ENCODE data around the gene CCDC158.
A peak's percentile ranks its signal among the peaks of the same experiment; 100 is the strongest.
"Not testable (repeated sequence)": the region's sequence is repeated elsewhere in the genome, so short reads cannot be mapped to it uniquely, and the experiment has no call there.

The CCDC158 gene

DNA sequence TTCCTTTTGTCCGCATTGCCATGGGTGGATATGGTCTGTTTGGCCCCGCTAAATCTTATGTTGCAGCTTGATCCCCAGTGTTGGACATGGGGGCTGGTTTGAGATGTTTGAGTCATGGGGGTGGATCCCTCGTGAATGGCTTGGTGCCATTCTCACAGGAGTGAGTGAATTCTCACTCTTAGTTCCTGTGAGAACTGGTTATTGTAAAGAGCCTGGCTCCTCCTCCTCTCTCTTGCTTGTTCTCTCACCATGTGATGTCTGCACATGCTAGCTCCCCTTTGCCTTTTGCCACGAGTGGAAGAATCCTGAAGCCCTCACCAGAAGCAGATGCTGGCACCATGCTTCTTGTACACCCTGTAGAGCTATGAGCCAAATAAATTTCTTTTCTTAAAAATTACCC is 137.0 kb downstream of the CCDC158 start:
- H3K4me3 ChIP-seq (ENCODE audit: low read depth, low read length) = no peak overlapping the region
- no peak for TF ChIP-seq CTCF (IDR thresholded peaks at IDR 0.05; ENCODE audit: control insufficient read depth, extremely low read depth, insufficient read depth)
- DNase-seq (ENCODE audit: low read depth) = no peak

- TF ChIP-seq CTCF (IDR thresholded peaks at IDR 0.05; ENCODE audit: control insufficient read depth, extremely low read depth, insufficient read depth) = no peak
- peak; percentile 74 for DNase-seq (ENCODE audit: low read depth)
Measured at GRCh38 chr4:76282941-76283689, 137.8 kb downstream of the CCDC158 start.

DNA sequence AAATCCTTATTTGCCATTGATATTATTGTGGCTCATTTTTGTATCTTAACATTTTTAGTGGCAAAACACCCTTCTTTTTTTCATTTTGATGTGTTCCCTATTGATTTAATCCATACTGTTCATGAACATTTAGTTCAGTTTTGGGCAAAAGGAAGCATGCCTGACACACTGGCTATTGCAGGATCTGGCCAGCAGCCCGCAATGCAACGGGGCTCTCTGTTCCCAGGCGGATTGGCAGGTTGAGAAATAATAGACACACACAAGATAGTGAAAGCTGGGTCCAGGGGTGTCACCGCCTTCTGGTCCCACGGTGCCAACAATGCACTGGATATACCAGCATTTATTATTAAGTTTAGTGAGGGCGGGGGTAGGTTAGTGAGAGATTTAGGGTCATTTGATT is 139.3 kb downstream of the CCDC158 start:
- not testable (repeated sequence) for H3K4me3 ChIP-seq (ENCODE audit: low read depth, low read length); DNase-seq (ENCODE audit: low read depth)

More at GRCh38 chr4:76282941-76283689, 137.8 kb downstream of the CCDC158 start:
- H3K4me3 ChIP-seq (ENCODE audit: low read depth, low read length) = no peak overlapping the region

- no peak for TF ChIP-seq CTCF (IDR thresholded peaks at IDR 0.05; ENCODE audit: control insufficient read depth, extremely low read depth, insufficient read depth)
- no peak for DNase-seq (ENCODE audit: low read depth)
- H3K4me3 ChIP-seq (ENCODE audit: low read depth, low read length) = no peak overlapping the region
Measured at GRCh38 chr4:76280488-76281441, 140.2 kb downstream of the CCDC158 start.

DNA sequence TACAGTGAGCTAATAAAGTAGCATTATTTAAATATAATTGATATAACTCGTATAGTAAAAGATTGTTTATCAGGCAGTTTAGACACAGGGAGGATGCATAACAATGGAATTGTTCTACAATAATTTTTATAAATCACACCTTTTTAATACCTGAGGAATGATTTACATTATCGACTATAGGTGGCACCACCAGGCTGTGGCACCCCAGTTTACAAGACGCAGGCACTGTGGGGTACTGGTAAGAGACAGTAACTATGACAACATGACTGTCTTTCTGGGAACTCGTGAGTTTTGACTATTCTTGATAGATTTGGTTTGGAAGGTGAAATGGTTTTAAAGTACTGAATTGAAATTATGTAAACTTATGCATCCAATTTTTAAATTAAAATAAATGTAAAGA is 141.5 kb downstream of the CCDC158 start:
- no peak for DNase-seq (ENCODE audit: low read depth)
- H3K4me3 ChIP-seq (ENCODE audit: low read depth, low read length) = no peak overlapping the region
- TF ChIP-seq CTCF (IDR thresholded peaks at IDR 0.05; ENCODE audit: control insufficient read depth, extremely low read depth, insufficient read depth) = no peak

- TF ChIP-seq CTCF (IDR thresholded peaks at IDR 0.05; ENCODE audit: control insufficient read depth, extremely low read depth, insufficient read depth) = no peak
- H3K4me3 ChIP-seq (ENCODE audit: low read depth, low read length) = no peak overlapping the region
- DNase-seq (ENCODE audit: low read depth) = no peak
Measured at GRCh38 chr4:76278583-76278982, 142.4 kb downstream of the CCDC158 start.

DNA sequence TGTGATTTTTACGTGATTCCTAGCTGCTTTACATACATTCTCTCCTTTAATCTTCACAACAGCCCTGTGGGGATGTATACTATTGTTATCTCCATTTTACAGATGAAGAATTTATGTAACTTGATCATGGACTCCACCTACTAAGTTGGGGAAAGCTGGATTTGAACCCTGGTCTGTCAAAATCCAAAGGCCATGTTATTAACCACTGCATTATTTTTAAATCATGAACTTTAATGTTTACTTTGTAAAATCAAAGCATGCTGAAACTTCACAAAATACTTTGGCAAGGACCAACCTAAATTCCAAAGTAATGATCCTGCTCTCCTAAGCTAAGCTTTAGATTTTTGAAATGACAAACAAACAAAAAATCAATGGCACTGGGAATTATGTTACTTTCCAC is 143.3 kb downstream of the CCDC158 start:
- no peak for DNase-seq (ENCODE audit: low read depth)
- TF ChIP-seq CTCF (IDR thresholded peaks at IDR 0.05; ENCODE audit: control insufficient read depth, extremely low read depth, insufficient read depth) = no peak
- no peak overlapping the region for H3K4me3 ChIP-seq (ENCODE audit: low read depth, low read length)

Data from LNCaP clone FGC (cell line).